Ramos (cell line): Measurements from ENCODE around the gene SSTR3.

Experiments used
- in situ Hi-C: fragments of 300-500 bp; cut with MboI; formaldehyde crosslinking; loops from one replicate; pipeline ENCODE4 v1.14.3; 2022; ENCODE audit warnings: low sequenced_read_pairs; ENCODE audit not compliant: unreplicated experiment

The SSTR3 gene

DNA sequence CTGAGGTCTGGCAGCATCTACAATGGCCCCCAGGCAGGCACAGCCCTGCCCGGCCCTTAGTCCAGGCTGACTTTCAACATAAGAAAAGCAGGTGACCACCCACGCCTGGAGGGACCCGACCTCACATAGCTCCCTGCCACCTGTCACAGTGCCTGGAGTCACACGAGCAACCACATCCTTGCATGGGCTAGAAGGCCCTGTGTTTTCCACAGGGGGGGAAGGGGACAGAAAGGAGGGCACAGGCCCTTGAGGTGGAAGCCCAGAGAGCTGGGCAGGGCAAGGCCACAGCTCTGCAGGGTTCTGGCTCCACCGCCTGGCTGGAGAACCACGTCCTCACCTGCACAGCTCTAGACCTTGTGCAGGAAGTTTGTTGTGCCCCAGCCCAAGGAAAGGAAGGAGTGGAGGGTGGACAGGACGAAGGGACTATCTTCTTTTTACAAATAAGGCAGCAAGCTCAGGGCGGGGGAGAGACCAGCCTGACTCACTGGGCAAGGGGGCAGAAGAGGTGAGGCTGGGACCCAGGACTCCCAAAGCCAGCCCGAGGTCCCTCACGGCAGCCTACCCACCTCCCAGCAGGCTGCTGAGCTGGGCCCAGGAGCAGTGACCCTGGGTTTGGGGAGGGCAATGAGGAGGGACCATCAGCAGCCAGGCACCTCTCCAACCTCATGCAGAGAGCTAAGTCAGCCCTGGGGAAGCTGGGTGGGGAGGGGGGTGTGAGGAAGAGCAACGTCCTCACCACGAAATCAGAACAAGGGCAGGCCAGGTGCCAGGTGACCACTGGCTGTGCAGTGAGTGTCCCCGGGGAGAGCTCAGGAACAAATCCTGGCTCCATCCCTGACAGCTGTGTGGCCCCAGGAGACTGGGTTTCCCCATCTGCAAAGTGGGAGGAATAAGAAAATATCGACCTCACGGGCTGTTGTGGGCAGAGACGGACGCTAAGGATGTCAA lies 28.6 kb downstream of the SSTR3 start:
- in situ Hi-C loops = no loop called here

GRCh38 chr22:37182949-37183245 lies 29.4 kb downstream of the SSTR3 start:
- in situ Hi-C loops = no loop called here

DNA sequence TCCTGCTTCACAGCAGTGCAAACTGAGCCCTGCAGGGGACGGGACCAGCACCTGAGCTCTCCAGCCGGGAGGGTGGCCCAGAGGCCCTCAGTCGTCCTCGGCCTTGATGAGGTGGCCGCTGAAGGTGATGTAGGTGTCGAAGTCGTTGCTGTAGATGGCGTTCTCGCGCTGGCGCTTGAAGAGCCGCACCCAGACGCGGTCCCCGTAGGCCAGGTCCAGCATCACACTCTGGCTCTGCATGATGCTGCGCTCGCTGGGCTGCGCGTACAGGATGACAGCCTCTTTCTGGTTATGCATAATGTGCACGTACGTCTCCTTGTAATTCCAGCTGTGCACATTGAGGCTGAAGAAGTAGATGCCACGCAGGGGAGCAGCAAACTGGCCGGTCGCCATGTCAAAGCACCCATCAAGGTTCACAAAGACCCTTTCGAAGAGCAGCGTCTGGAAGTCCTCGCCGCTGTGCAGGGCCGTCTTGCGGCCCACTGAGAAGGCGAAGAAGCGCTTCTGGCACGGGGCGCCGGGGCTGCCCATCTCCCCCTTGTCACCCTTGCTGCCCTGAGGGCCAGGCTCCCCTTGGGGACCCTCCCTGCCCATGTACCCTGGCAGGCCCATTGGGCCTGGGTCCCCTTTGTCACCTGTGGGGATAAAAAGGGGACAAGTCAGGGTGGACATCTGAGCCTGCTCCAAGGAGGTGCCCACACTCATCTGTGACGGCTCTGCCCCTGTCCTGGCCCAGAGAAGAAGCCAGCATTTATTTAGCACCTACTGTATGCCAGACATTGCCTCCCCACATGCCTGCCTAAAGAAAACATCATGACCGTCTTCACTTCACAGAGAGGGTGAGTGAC lies 30.0 kb downstream of the SSTR3 start:
- in situ Hi-C loops = no loop called here

- in situ Hi-C loops = no loop called here
Measured at GRCh38 chr22:37181681-37182080, 30.6 kb downstream of the SSTR3 start.

- in situ Hi-C loops = no loop called here
Measured at GRCh38 chr22:37180531-37181231, 31.6 kb downstream of the SSTR3 start.

GRCh38 chr22:37179622-37180420 lies 32.5 kb downstream of the SSTR3 start:
- in situ Hi-C loops = no loop called here

- in situ Hi-C loops = no loop called here
Measured at GRCh38 chr22:37179126-37179470, 33.2 kb downstream of the SSTR3 start.

DNA sequence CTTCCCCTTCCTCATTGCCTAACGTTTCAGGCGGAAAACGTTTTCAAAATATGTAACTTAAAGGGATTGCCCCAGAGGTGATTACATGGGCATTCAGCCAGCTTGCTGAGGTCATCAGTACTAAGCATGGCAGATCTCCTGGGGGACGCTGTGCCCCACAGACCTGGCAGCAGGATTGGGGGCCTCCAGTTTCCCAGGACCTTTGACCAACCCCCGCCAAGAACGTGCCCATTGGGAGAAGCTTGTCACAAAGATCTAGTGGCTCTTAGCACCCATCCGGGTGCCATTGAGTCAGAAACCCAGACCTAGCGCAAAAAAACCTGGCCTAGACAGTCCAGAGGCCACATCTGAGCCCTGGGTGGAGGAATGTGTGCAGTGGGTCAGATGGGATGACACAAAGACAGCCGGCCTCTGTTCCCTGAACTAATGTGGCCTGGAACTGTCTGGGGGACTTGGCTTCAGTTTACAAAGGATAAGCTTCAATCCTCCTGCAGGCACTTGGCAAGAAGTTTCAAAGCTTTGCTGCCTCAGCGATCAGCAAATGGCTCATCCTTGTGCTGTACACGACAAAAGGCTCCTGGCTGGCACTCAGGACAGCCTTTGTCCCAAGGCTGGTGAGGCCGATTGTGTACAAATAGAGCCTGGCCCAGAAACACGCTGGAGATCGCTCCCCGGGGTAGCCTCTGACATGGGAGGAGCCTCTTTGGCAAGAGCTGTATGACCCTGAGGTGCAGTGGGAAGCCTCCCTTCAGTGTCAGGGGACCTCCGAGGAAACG lies 33.7 kb downstream of the SSTR3 start:
- in situ Hi-C loops = no loop called here

GRCh38 chr22:37177755-37178154 lies 34.5 kb downstream of the SSTR3 start:
- in situ Hi-C loops = no loop called here

DNA sequence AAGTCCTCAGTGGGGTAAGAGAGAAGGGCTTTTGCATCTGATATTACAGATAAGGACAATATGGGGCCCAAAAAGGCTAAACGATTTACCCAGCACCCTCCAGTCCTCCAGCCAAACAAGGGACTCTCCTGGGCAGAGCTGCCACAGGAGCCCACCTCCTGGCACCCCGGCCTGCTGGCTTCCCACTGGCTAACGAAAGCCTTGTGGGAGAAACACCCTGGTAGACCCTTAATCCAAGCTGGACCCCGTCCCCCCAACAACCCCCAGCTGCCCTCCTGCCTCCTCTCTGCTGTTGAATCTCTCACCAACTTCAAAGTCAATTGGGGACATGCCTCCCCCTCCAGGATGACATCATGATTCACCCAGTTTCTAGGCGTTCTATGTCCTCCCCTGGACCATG lies 35.1 kb downstream of the SSTR3 start:
- in situ Hi-C loops = no loop called here

- in situ Hi-C loops = no loop called here
Measured at GRCh38 chr22:37176464-37177061, 35.7 kb downstream of the SSTR3 start.

DNA sequence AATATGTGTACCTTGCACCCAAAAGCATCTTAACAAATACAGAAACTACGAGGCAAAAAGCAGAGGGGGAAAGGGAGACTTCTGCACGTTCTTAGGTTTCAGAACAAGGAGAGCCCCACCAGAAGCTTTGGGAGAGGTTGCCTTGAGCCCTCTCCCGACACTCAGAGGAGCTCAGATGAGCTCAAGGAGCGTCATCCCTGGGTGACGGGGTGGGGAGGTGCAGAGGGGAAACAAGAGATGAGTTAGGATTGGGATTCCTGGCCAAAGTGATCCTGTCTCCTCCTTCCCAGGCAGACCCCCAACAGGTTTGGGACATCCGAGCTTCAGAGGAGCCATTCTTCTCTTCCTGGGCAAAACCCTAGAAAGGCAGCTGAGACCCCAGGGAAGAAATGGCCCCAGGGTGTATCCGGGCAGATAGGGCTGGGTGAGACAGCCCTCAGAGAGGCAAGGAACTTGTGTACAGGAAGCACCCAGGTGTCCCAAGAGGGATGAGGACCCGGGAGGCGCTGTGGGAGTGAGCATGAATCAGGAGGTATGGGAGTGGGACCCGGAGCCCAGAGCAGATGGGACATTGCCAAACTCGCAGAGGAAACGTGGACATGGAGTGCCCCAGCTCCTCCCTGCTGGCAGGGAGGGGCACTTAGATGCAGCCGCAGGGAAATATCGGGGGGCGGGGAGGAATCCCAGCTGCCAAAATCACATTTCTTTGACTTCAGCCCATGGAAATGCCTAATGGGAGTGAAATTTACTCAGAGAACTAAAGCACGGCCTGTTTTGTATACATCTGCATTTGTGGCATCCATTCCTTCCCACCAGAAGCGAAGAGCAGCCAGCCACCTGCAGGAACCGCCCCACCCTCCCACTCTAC lies 36.6 kb downstream of the SSTR3 start:
- in situ Hi-C loops = no loop called here

DNA sequence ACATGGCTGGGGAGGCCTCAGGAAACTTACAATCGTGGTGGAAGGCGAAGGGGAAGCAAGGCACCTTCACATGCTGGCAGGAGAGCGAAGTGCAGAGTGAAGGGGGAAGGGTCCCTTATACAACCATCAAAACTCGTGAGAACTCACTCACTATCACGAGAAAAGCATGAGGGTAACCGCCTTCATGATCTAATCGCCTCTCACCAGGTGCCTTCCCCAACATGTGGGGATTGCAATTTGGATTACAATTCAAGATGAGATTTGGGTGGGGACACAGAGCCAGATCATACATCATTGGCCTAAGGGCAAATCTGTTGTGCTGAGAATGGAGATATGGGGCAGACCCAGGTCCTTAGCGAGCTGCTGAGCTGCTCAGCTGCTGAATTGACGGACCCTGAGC lies 37.3 kb downstream of the SSTR3 start:
- in situ Hi-C loops = no loop called here

GRCh38 chr22:37173709-37174108 lies 38.6 kb downstream of the SSTR3 start:
- in situ Hi-C loops = no loop called here

DNA sequence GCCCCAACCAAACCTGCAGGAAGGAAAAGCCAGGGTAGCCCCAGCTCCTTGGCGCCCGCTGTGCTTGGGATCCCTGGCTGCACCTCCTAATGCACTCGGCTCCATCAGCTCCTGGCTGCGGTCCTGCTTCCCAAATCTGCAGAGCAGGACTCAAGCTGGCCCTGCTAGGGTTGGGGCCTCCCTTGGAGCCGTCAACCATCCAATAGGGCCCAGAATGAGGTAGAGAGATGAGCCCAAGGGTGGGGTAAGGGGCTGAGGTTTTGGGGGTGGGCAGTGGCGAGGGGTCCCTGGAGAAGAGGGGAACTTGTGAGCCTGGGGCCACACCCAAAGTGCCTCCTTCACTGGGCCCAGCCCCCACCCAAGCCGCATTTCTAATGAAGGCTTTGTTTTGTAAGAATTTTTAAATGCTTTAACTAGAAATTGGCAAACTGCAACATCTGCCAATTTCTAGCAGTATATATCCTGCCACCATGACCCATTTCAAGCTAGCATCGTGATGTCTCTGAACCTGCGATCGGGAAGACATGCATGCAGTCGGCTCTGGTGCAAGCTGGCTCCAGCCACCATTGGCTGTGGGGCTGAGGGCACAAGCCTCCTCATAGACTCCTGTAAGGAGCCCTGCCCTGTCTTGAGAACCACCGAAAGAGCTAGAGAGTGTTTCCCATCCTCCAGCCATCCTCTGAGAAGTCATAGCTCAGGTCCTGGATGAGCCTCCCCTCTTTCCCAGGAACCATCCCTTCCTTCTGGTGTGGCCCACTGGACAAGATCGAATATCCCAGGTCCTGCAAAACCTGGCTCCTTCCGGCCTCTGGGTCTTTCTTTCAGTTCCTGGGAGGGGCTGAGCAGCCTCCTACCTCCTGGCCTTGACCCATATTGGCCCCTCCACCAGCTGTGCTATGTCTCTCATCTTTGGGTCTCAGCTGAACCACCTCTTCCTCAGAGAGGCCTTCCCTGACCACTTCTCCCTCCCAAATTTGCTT lies 39.7 kb downstream of the SSTR3 start:
- in situ Hi-C loops = no loop called here

GRCh38 chr22:37171662-37172061 lies 40.6 kb downstream of the SSTR3 start:
- in situ Hi-C loops = no loop called here
